Progenitor cell of endocrine pancreas (in vitro differentiated cells): ENCODE data around the gene HMGCS1. TPM values are rescaled to one million over a fixed set of nuclear protein-coding genes. Genes with fewer than 3 reads are reported as not detected.

Experiments
- DNase-seq: peaks from one replicate; pipeline ENCODE4 v3.0.0; 2021; ENCODE audit warnings: low spot score; ENCODE audit not compliant: unreplicated experiment
- H3K27ac Mint-ChIP-seq: 2 replicates; pipeline ENCODE4 v1.8.0; 2021; ENCODE audit warnings: mild to moderate bottlenecking, moderate library complexity, mixed read lengths
- H3K27me3 Mint-ChIP-seq: 2 replicates; pipeline ENCODE4 v1.8.0; 2021; ENCODE audit warnings: mixed read lengths
- H3K36me3 Mint-ChIP-seq: 2 replicates; pipeline ENCODE4 v1.8.0; 2022; ENCODE audit warnings: mixed read lengths; ENCODE audit not compliant: insufficient read depth
- H3K4me1 Mint-ChIP-seq: 2 replicates; pipeline ENCODE4 v1.8.0; 2021; ENCODE audit warnings: low read depth, mixed read lengths
- H3K4me3 Mint-ChIP-seq: 2 replicates; pipeline ENCODE4 v1.8.0; 2021; ENCODE audit warnings: low read depth, mild to moderate bottlenecking, moderate library complexity, mixed read lengths
- H3K9me3 Mint-ChIP-seq: 2 replicates; pipeline ENCODE4 v1.8.0; 2021; ENCODE audit warnings: low read depth, mixed read lengths
- total RNA-seq: library from RNA; stranded (reverse); gene quantifications from 2 replicates; pipeline ENCODE4 v1.2.1, GENCODE V29; 2021
- TF ChIP-seq, protein P1 (sequence below): fragments of 200-600 bp; sonication (generic); IDR thresholded peaks from one replicate; pipeline ENCODE4 v1.5.0; 2021; ENCODE audit warnings: antibody characterized with exemption, mild to moderate bottlenecking; ENCODE audit not compliant: unreplicated experiment

Gene HMGCS1
- total RNA-seq, 1 donor from 2014 or later = 170 TPM

DNA sequence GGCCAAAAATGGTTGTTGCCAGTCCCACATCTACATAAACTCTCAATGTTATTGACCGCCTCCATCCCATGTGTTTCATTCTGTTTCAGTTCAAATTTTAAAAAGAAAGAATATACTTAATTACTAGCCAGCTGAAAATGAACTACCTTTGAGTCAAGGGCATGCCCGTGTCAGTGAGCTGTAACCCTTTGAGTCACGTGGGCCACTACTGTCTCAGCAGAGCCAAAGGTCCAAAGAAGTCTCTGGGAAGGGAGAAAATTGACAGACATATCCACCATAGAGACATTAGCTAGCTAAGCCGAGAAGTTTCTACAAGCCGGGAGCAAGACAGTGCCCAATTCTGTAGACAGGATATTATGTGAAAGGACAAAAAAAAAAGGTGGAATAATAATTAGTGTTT lies 61.5 kb downstream of the HMGCS1 start:
- no peak overlapping the region for H3K4me3 Mint-ChIP-seq
- no peak overlapping the region for H3K27ac Mint-ChIP-seq
- H3K36me3 Mint-ChIP-seq = no peaks in the 10 kb centered on the region
- H3K9me3 Mint-ChIP-seq = no peaks in the 10 kb centered on the region
- no peak for DNase-seq
- peaks cover 23% of the 10 kb centered on the region for H3K27me3 Mint-ChIP-seq
- peaks cover 8% of the 10 kb centered on the region for H3K4me1 Mint-ChIP-seq
- TF ChIP-seq, protein P1, sequence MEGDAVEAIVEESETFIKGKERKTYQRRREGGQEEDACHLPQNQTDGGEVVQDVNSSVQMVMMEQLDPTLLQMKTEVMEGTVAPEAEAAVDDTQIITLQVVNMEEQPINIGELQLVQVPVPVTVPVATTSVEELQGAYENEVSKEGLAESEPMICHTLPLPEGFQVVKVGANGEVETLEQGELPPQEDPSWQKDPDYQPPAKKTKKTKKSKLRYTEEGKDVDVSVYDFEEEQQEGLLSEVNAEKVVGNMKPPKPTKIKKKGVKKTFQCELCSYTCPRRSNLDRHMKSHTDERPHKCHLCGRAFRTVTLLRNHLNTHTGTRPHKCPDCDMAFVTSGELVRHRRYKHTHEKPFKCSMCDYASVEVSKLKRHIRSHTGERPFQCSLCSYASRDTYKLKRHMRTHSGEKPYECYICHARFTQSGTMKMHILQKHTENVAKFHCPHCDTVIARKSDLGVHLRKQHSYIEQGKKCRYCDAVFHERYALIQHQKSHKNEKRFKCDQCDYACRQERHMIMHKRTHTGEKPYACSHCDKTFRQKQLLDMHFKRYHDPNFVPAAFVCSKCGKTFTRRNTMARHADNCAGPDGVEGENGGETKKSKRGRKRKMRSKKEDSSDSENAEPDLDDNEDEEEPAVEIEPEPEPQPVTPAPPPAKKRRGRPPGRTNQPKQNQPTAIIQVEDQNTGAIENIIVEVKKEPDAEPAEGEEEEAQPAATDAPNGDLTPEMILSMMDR = no peak

DNA sequence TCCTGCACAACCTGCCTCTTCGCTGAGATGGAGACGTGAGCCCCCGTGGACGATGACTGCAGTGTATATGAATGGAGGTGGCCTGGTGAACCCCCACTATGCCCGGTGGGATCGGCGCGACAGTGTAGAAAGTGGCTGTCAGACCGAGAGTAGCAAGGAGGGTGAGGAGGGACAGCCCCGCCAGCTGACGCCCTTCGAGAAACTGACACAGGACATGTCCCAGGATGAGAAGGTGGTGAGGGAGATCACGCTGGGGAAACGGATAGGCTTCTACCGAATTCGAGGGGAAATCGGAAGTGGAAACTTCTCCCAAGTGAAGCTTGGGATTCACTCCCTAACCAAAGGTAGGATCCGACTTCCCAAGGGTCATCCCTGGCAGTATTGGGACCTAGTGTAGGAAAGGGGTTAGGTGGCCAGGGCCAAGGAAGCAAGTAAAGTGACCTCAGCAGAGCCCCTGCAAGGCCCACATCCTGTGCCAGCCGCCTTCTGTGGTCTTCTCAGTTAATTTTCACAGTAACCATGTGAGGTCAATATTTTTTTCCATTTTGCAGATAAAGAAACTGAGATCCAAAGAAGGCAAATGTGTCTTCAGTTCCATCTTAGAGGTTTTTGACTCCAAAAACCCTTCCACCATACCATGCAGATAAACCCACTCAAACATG lies 67.4 kb downstream of the HMGCS1 start:
- no peak overlapping the region for H3K27ac Mint-ChIP-seq
- H3K4me1 Mint-ChIP-seq = no peaks in the 10 kb centered on the region
- no peak overlapping the region for H3K4me3 Mint-ChIP-seq
- DNase-seq = no peak
- no peaks in the 10 kb centered on the region for H3K36me3 Mint-ChIP-seq
- H3K27me3 Mint-ChIP-seq = peaks cover 10% of the 10 kb centered on the region
- TF ChIP-seq, protein P1 = no peak
- no peaks in the 10 kb centered on the region for H3K9me3 Mint-ChIP-seq

DNA sequence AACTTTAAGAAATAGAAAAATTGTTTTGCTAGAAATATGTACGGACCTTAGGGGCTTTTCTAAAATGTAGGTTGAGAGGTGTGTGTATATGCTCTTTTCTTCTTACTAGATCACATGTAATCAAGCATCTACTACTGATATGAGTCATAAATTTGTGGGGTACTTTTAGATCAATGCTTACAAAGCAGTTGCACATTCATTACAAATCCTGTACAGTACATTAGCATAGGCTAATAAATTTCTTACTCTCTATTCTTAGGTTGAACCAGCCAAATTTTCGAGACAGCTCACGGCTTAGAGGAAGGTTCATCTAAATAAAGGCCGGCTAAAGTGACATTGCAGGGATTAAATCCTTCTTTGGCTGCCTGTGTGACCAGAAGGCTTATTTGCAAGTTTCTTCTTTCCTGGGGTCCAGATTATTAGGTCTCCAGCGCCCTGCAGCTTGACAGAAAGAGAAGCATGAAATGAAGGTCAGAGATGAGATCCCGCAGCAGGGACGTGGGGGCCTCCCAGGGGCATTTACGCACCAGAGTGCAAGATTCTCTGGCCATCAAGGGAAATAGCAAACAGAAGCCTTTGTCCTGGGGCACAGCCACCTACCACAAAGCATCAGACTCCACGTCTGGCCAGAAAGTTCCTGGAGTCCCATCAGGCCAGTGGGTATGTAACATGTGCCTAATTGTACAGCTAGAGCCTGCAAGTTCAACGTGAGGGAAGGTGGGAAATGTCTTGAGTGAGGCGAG lies 68.2 kb downstream of the HMGCS1 start:
- Mint-ChIP-seq H3K4me3 (no peak overlapping the region), H3K9me3 (no peaks in the 10 kb centered on the region), H3K36me3 (no peaks in the 10 kb centered on the region), H3K27me3 (peaks cover 6% of the 10 kb centered on the region), H3K4me1 (no peaks in the 10 kb centered on the region), H3K27ac (no peak overlapping the region)
- TF ChIP-seq, protein P1 = no peak
- DNase-seq = no peak

DNA sequence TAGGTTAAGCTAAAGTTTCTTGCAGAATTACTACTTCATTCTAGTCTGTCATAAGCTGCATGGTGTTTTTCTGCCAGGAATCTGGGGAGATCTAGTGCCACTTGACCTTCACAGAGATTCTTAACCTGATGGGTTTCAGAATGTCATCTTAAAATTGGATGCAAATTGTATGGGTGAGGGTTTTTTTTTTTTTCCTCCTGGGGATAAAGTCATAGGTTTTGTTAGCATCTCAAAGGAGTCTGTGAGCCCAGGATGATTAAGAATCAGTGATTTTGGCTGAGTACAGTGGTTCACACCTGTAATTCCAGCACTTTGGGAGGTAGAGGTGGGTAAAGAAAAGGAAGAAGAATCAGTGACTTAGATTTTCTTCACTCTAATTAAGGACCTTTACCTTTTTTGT lies 69.9 kb downstream of the HMGCS1 start:
- Mint-ChIP-seq H3K9me3 (no peaks in the 10 kb centered on the region), H3K4me1 (no peaks in the 10 kb centered on the region), H3K27ac (no peak overlapping the region), H3K36me3 (no peaks in the 10 kb centered on the region), H3K27me3 (peaks cover 6% of the 10 kb centered on the region), H3K4me3 (no peak overlapping the region)
- TF ChIP-seq, protein P1 = no peak
- DNase-seq = no peak

DNA sequence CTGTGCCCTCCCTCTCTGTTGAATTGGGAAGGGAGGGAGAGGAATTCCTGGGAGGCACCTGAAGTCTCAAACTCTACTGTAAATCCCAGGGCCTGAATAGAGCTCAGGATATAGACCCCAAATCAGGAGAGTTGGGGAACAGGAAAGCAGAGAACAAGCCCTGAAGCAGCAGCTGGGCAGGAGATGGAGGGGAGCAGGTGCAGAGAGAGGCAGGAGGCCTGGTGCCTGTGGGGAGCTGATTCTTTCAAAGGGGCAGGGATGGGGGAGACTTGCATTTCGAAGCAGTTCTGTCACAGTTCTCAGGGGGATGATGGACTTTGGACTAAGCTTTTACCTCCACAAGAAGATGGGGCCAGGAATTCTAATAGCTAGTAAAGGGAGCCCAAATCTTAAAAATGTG lies 71.0 kb downstream of the HMGCS1 start:
- H3K9me3 Mint-ChIP-seq = no peaks in the 10 kb centered on the region
- peaks cover 3% of the 10 kb centered on the region for H3K27me3 Mint-ChIP-seq
- no peaks in the 10 kb centered on the region for H3K4me1 Mint-ChIP-seq
- H3K36me3 Mint-ChIP-seq = no peaks in the 10 kb centered on the region
- DNase-seq = no peak
- TF ChIP-seq, protein P1 = no peak
- H3K27ac Mint-ChIP-seq = no peak overlapping the region
- no peak overlapping the region for H3K4me3 Mint-ChIP-seq

Other genes with a start within 250 kb of the HMGCS1 start
- 46.9 and 54.7 TPM in 2 replicates for gene ZNF131, start 192.5 kb downstream of the HMGCS1 start, total RNA-seq
- 0.19 and 0.49 TPM in 2 replicates for gene NIM1K, start 121.2 kb downstream of the HMGCS1 start, total RNA-seq
- not detected in 2 replicates for gene CCL28, start 99.0 kb upstream of the HMGCS1 start, total RNA-seq
- 8.6 and 11.9 TPM in 2 replicates for gene TMEM267, start 170.5 kb upstream of the HMGCS1 start, total RNA-seq
- 4.8 and 4.9 TPM in 2 replicates for gene C5orf34, start 201.7 kb upstream of the HMGCS1 start, total RNA-seq
- 124 and 135 TPM in 2 replicates for gene PAIP1, start 243.7 kb upstream of the HMGCS1 start, total RNA-seq